ENCODE measurements around the gene COG7. TPM values are rescaled to one million over a fixed set of nuclear protein-coding genes. Genes with fewer than 3 reads are reported as not detected.

The COG7 gene
- total RNA-seq: 42.1 to 42.5 TPM (median 42.1 TPM) in 3 replicates

- Mint-ChIP-seq H3K27ac (peak within 1 kb of the TSS; percentile 93), H3K4me3 (peak within 1 kb of the TSS; percentile 98), H3K9me3 (no peaks in the 10 kb centered on the region), H3K36me3 (no peaks in the 10 kb centered on the region), H3K4me1 (peaks cover 18% of the 10 kb centered on the region), H3K27me3 (ENCODE audit: low read depth) (no peaks in the 10 kb centered on the region)
- TF ChIP-seq CTCF (IDR thresholded peaks at IDR 0.05; ENCODE audit: unreplicated experiment): no peak
- DNase-seq (ENCODE audit: low spot score in 2 of 2, unreplicated experiment in 2 of 2): peak; percentile 77 to 90
These were observed at the start of gene COG7 for GRCh38 chr16:23452572-23453337. TSS of gene COG7 (minus strand) at chr16:23453189. CDS start at chr16:23452994, 195 bp downstream.

- Mint-ChIP-seq H3K4me1 (peaks cover 12% of the 10 kb centered on the region), H3K27me3 (ENCODE audit: low read depth) (no peaks in the 10 kb centered on the region), H3K36me3 (no peaks in the 10 kb centered on the region), H3K27ac (no peak overlapping the region), H3K9me3 (no peaks in the 10 kb centered on the region), H3K4me3 (no peak overlapping the region)
- DNase-seq (ENCODE audit: low spot score in 2 of 2, unreplicated experiment in 2 of 2): no peak
- no peak for TF ChIP-seq CTCF (IDR thresholded peaks at IDR 0.05; ENCODE audit: unreplicated experiment)
These were observed 49.5 kb upstream of the COG7 start for GRCh38 chr16:23502466-23502865.

GRCh38 chr16:23501291-23501690, 48.3 kb upstream of the COG7 start:
- no peak for TF ChIP-seq CTCF (IDR thresholded peaks at IDR 0.05; ENCODE audit: unreplicated experiment)
- Mint-ChIP-seq H3K27ac (no peak overlapping the region), H3K36me3 (no peaks in the 10 kb centered on the region), H3K4me3 (no peak overlapping the region), H3K9me3 (no peaks in the 10 kb centered on the region), H3K27me3 (ENCODE audit: low read depth) (no peaks in the 10 kb centered on the region), H3K4me1 (peaks cover 14% of the 10 kb centered on the region)
- DNase-seq (ENCODE audit: low spot score in 2 of 2, unreplicated experiment in 2 of 2): no peak

GRCh38 chr16:23500862-23501225, 47.9 kb upstream of the COG7 start:
- Mint-ChIP-seq H3K4me3 (no peak overlapping the region), H3K27ac (no peak overlapping the region), H3K4me1 (peaks cover 11% of the 10 kb centered on the region), H3K36me3 (no peaks in the 10 kb centered on the region), H3K27me3 (ENCODE audit: low read depth) (no peaks in the 10 kb centered on the region), H3K9me3 (no peaks in the 10 kb centered on the region)
- DNase-seq (ENCODE audit: low spot score in 2 of 2, unreplicated experiment in 2 of 2): no peak
- no peak for TF ChIP-seq CTCF (IDR thresholded peaks at IDR 0.05; ENCODE audit: unreplicated experiment)

GRCh38 chr16:23500212-23500861, 47.3 kb upstream of the COG7 start:
- Mint-ChIP-seq H3K27ac (no peak overlapping the region), H3K4me3 (no peak overlapping the region), H3K9me3 (no peaks in the 10 kb centered on the region), H3K4me1 (peaks cover 11% of the 10 kb centered on the region), H3K36me3 (no peaks in the 10 kb centered on the region), H3K27me3 (ENCODE audit: low read depth) (no peaks in the 10 kb centered on the region)
- DNase-seq (ENCODE audit: low spot score in 2 of 2, unreplicated experiment in 2 of 2): no peak
- TF ChIP-seq CTCF (IDR thresholded peaks at IDR 0.05; ENCODE audit: unreplicated experiment): no peak
